Caco-2 (cell line): ENCODE results near the gene ANK3. TPM values are rescaled to one million over a fixed set of nuclear protein-coding genes. Genes with fewer than 3 reads are reported as not detected.

Experiments
- BruUV-seq: library from RNA; stranded (reverse); fragments of 400-500 nt; replicated peaks from 2 replicates; lab custom pipeline; 2021; lab: Mats Ljungman, UMichigan
- CTCF ChIA-PET: fragments of 300-600 bp; sonication (Branson Sonifier 250); formaldehyde crosslinking; loops from one replicate; lab custom pipeline; 2022; ENCODE audit warnings: antibody characterized with exemption; lab: Charles Lee
- POLR2A ChIA-PET: fragments of 300-600 bp; sonication (Branson Sonifier 250); formaldehyde crosslinking; loops from one replicate; lab custom pipeline; 2022; ENCODE audit warnings: antibody characterized with exemption; lab: Charles Lee
- DNase-seq, 2 experiments: peaks; one replicate each; pipeline versions ENCODE4 v3.0.0 to v3.0.0-alpha.2; 2020 to 2022
- H3K27me3 ChIP-seq: replicated peaks from 2 replicates; pipeline ENCODE4 v1.6.0; 2011; ENCODE audit warnings: low read length; ENCODE audit not compliant: control insufficient read depth, insufficient read depth
- H3K36me3 ChIP-seq: 2 replicates; pipeline ENCODE4 v1.5.1; 2011; ENCODE audit warnings: low read length; ENCODE audit not compliant: control insufficient read depth, insufficient read depth
- H3K4me1 ChIP-seq: fragments of 250-450 bp; sonication (Bioruptor Pico); 2 replicates; pipeline ENCODE4 v1.5.1; 2020; ENCODE audit warnings: mild to moderate bottlenecking
- H3K4me3 ChIP-seq: 2 replicates; pipeline ENCODE4 v1.5.1; 2011; ENCODE audit warnings: low read depth, mild to moderate bottlenecking, control low read depth, low read length
- H3K9me3 ChIP-seq: fragments of 250-450 bp; sonication (Bioruptor Pico); 2 replicates; pipeline ENCODE4 v1.5.1; 2020; ENCODE audit warnings: mild to moderate bottlenecking, moderate library complexity
- H3K27ac Mint-ChIP-seq: one replicate; pipeline ENCODE4 v1.8.0; 2022; ENCODE audit warnings: mixed read lengths; ENCODE audit not compliant: unreplicated experiment
- H3K27me3 Mint-ChIP-seq: one replicate; pipeline ENCODE4 v1.8.0; 2022; ENCODE audit warnings: mixed read lengths; ENCODE audit not compliant: insufficient read depth, unreplicated experiment
- H3K36me3 Mint-ChIP-seq: one replicate; pipeline ENCODE4 v1.8.0; 2022; ENCODE audit warnings: mild to moderate bottlenecking, mixed read lengths; ENCODE audit not compliant: insufficient read depth, unreplicated experiment
- H3K4me1 Mint-ChIP-seq: one replicate; pipeline ENCODE4 v1.8.0; 2022; ENCODE audit warnings: low read depth, mixed read lengths; ENCODE audit not compliant: unreplicated experiment
- H3K4me3 Mint-ChIP-seq: one replicate; pipeline ENCODE4 v1.8.0; 2022; ENCODE audit warnings: mild to moderate bottlenecking, moderate library complexity, mixed read lengths; ENCODE audit not compliant: unreplicated experiment
- H3K9me3 Mint-ChIP-seq: one replicate; pipeline ENCODE4 v1.8.0; 2022; ENCODE audit warnings: mixed read lengths; ENCODE audit not compliant: unreplicated experiment
- CTCF ChIP-seq, 2 experiments: fragments of 200-600 bp in 1 of 2; IDR thresholded peaks; 1 replicate in 1 of 2; 2 replicates in 1 of 2; pipeline versions ENCODE4 v1.5.1 to v1.8.0; 2011 to 2022; ENCODE audit warnings: antibody characterized with exemption in 1 of 2, control low read depth in 1 of 2, inconsistent platforms in 1 of 2, low read depth in 1 of 2, low read length in 1 of 2, mild to moderate bottlenecking in 1 of 2, moderate library complexity in 1 of 2; ENCODE audit not compliant: insufficient read depth in 1 of 2, severe bottlenecking in 1 of 2, unreplicated experiment in 1 of 2
- intact Hi-C: fragments of 100-400 bp; cut with micrococcal nuclease; formaldehyde crosslinking; loops from one replicate; pipeline ENCODE4 v1.10.0; 2022; ENCODE audit not compliant: unreplicated experiment
- total RNA-seq: library from RNA; stranded (reverse); gene quantifications from 2 replicates; pipeline ENCODE4 v1.2.3, GENCODE V29; 2022

Gene ANK3
- total RNA-seq, 1 experiment from 2014 or later, result 46.7 TPM

- Histone ChIP-seq H3K36me3 (no peaks in the 10 kb centered on the region), H3K9me3 (no peaks in the 10 kb centered on the region), H3K4me1 (peaks cover 61% of the 10 kb centered on the region), H3K4me3 (peak overlapping the region; percentile 38), H3K27me3 (no peaks in the 10 kb centered on the region)
- H3K4me1 Mint-ChIP-seq, result peaks cover 13% of the 10 kb centered on the region
- H3K27me3 Mint-ChIP-seq, result no peaks in the 10 kb centered on the region
- intact Hi-C loops, result loop anchor here (1.0 kb wide), 3 partner anchors 34 to 63 kb away; no protein-coding TSS in a partner anchor
- DNase-seq, result peak; percentile 81 to 83
- ChIA-PET POLR2A (interaction anchor here (0.9 to 1.1 kb wide), 3 partner anchors 11 to 233 kb away, joined by 4 read pairs; no protein-coding TSS in a partner anchor), CTCF (interaction anchor here (1.0 to 1.4 kb wide), 3 partner anchors 19 to 63 kb away, joined by 3 to 5 read pairs (median 4); no protein-coding TSS in a partner anchor)
- H3K27ac Mint-ChIP-seq, result no peak overlapping the region
- no TSS peak for BruUV-seq
- no peaks in the 10 kb centered on the region for H3K9me3 Mint-ChIP-seq
- H3K36me3 Mint-ChIP-seq, result no peaks in the 10 kb centered on the region
- H3K4me3 Mint-ChIP-seq, result no peak overlapping the region
- peak in 1 of 2 experiments; percentile 0 for TF ChIP-seq CTCF (IDR thresholded peaks at IDR 0.05; ENCODE audit: insufficient read depth in 1 of 2, low read depth in 1 of 2, low read length in 1 of 2, severe bottlenecking in 1 of 2, unreplicated experiment in 1 of 2)
Observed at GRCh38 chr10:60140651-60141632, 248.7 kb downstream of the ANK3 start.

- peaks cover 61% of the 10 kb centered on the region for H3K4me1 ChIP-seq
- intact Hi-C loops, result loop anchor here (1.0 kb wide), 1 partner anchor 10 kb away; no protein-coding TSS in a partner anchor
- Mint-ChIP-seq H3K27me3 (no peaks in the 10 kb centered on the region), H3K4me1 (peaks cover 13% of the 10 kb centered on the region), H3K9me3 (no peaks in the 10 kb centered on the region), H3K36me3 (no peaks in the 10 kb centered on the region), H3K27ac (no peak overlapping the region), H3K4me3 (no peak overlapping the region)
- no peak for TF ChIP-seq CTCF (IDR thresholded peaks at IDR 0.05; ENCODE audit: insufficient read depth in 1 of 2, low read depth in 1 of 2, low read length in 1 of 2, severe bottlenecking in 1 of 2, unreplicated experiment in 1 of 2)
- CTCF ChIA-PET, result interaction anchor here (0.6 to 1.4 kb wide), 5 partner anchors 18 to 64 kb away, joined by 3 to 5 read pairs (median 4); no protein-coding TSS in a partner anchor
- H3K9me3 ChIP-seq, result no peaks in the 10 kb centered on the region
- peak overlapping the region; percentile 38 for H3K4me3 ChIP-seq
- H3K27me3 ChIP-seq, result no peaks in the 10 kb centered on the region
- TSS peak; percentile 96 for BruUV-seq
- peak in 1 of 2 experiments; percentile 62 for DNase-seq
- POLR2A ChIA-PET, result interaction anchor here (0.5 to 1.1 kb wide), 5 partner anchors 35 to 1911 kb away, joined by 4 to 5 read pairs (median 4); no protein-coding TSS in a partner anchor
- H3K36me3 ChIP-seq, result no peaks in the 10 kb centered on the region
Observed at GRCh38 chr10:60139798-60140566, 249.7 kb downstream of the ANK3 start.
